Caco-2 (cell line): Measurements from ENCODE around the gene BBLN. TPM values are rescaled to one million over a fixed set of nuclear protein-coding genes. Genes with fewer than 3 reads are reported as not detected.
A peak's percentile ranks its signal among the peaks of the same experiment; 100 is the strongest.
"Not testable (repeated sequence)": the region's sequence is repeated elsewhere in the genome, so short reads cannot be mapped to it uniquely, and the experiment has no call there.

Experiments
- BruUV-seq: library from RNA; stranded (reverse); fragments of 400-500 nt; replicated peaks from 2 replicates; lab custom pipeline; 2021; lab: Mats Ljungman, UMichigan
- CTCF ChIA-PET: fragments of 300-600 bp; sonication (Branson Sonifier 250); formaldehyde crosslinking; loops from one replicate; lab custom pipeline; 2022; ENCODE audit warnings: antibody characterized with exemption; lab: Charles Lee
- POLR2A ChIA-PET: fragments of 300-600 bp; sonication (Branson Sonifier 250); formaldehyde crosslinking; loops from one replicate; lab custom pipeline; 2022; ENCODE audit warnings: antibody characterized with exemption; lab: Charles Lee
- DNase-seq, 2 experiments: peaks; one replicate each; pipeline versions ENCODE4 v3.0.0 to v3.0.0-alpha.2; 2020 to 2022
- H3K27me3 ChIP-seq: replicated peaks from 2 replicates; pipeline ENCODE4 v1.6.0; 2011; ENCODE audit warnings: low read length; ENCODE audit not compliant: control insufficient read depth, insufficient read depth
- H3K36me3 ChIP-seq: 2 replicates; pipeline ENCODE4 v1.5.1; 2011; ENCODE audit warnings: low read length; ENCODE audit not compliant: control insufficient read depth, insufficient read depth
- H3K4me1 ChIP-seq: fragments of 250-450 bp; sonication (Bioruptor Pico); 2 replicates; pipeline ENCODE4 v1.5.1; 2020; ENCODE audit warnings: mild to moderate bottlenecking
- H3K4me3 ChIP-seq: 2 replicates; pipeline ENCODE4 v1.5.1; 2011; ENCODE audit warnings: low read depth, mild to moderate bottlenecking, control low read depth, low read length
- H3K9me3 ChIP-seq: fragments of 250-450 bp; sonication (Bioruptor Pico); 2 replicates; pipeline ENCODE4 v1.5.1; 2020; ENCODE audit warnings: mild to moderate bottlenecking, moderate library complexity
- H3K27ac Mint-ChIP-seq: one replicate; pipeline ENCODE4 v1.8.0; 2022; ENCODE audit warnings: mixed read lengths; ENCODE audit not compliant: unreplicated experiment
- H3K27me3 Mint-ChIP-seq: one replicate; pipeline ENCODE4 v1.8.0; 2022; ENCODE audit warnings: mixed read lengths; ENCODE audit not compliant: insufficient read depth, unreplicated experiment
- H3K36me3 Mint-ChIP-seq: one replicate; pipeline ENCODE4 v1.8.0; 2022; ENCODE audit warnings: mild to moderate bottlenecking, mixed read lengths; ENCODE audit not compliant: insufficient read depth, unreplicated experiment
- H3K4me1 Mint-ChIP-seq: one replicate; pipeline ENCODE4 v1.8.0; 2022; ENCODE audit warnings: low read depth, mixed read lengths; ENCODE audit not compliant: unreplicated experiment
- H3K4me3 Mint-ChIP-seq: one replicate; pipeline ENCODE4 v1.8.0; 2022; ENCODE audit warnings: mild to moderate bottlenecking, moderate library complexity, mixed read lengths; ENCODE audit not compliant: unreplicated experiment
- H3K9me3 Mint-ChIP-seq: one replicate; pipeline ENCODE4 v1.8.0; 2022; ENCODE audit warnings: mixed read lengths; ENCODE audit not compliant: unreplicated experiment
- intact Hi-C: fragments of 100-400 bp; cut with micrococcal nuclease; formaldehyde crosslinking; loops from one replicate; pipeline ENCODE4 v1.10.0; 2022; ENCODE audit not compliant: unreplicated experiment
- total RNA-seq: library from RNA; stranded (reverse); gene quantifications from 2 replicates; pipeline ENCODE4 v1.2.3, GENCODE V29; 2022
- TF ChIP-seq, protein P1 (sequence below), 2 experiments: fragments of 200-600 bp in 1 of 2; IDR thresholded peaks; 1 replicate in 1 of 2; 2 replicates in 1 of 2; pipeline versions ENCODE4 v1.5.1 to v1.8.0; 2011 to 2022; ENCODE audit warnings: antibody characterized with exemption in 1 of 2, control low read depth in 1 of 2, inconsistent platforms in 1 of 2, low read depth in 1 of 2, low read length in 1 of 2, mild to moderate bottlenecking in 1 of 2, moderate library complexity in 1 of 2; ENCODE audit not compliant: insufficient read depth in 1 of 2, severe bottlenecking in 1 of 2, unreplicated experiment in 1 of 2

The BBLN gene
- total RNA-seq, 1 experiment from 2014 or later = 34.2 TPM

DNA sequence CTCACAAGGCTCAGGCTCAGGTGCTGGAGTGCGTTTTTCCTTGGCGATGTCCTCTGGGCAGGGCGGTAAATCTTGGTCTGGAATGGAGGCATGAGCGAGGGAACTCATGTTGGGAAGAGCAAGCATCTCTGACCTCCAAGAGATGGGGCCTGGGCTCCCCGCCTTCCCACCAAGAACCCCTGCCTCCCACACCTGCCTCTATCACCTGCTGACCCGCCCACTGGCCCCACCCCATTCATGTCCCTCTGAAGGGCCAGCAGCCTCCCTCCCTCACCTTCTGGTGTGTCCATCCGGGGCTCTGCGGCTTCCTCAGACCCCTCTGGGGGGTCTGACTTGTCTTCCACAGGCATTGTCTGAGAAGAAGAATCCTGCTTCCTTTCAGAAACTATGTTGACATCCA lies 20.4 kb downstream of the BBLN start:
- no peaks in the 10 kb centered on the region for H3K4me1 Mint-ChIP-seq
- Histone ChIP-seq H3K27me3 (no peaks in the 10 kb centered on the region), H3K9me3 (0 out of 2 replicates have a peak, but pooled peaks cover 3% of the 10 kb centered on the region), H3K4me3 (no peak overlapping the region), H3K4me1 (peaks cover 13% of the 10 kb centered on the region), H3K36me3 (peaks cover 4% of the 10 kb centered on the region)
- H3K9me3 Mint-ChIP-seq = no peaks in the 10 kb centered on the region
- CTCF ChIA-PET = no interaction called here
- no TSS peak for BruUV-seq
- intact Hi-C loops = no loop called here
- no peak overlapping the region for H3K4me3 Mint-ChIP-seq
- H3K27me3 Mint-ChIP-seq = no peaks in the 10 kb centered on the region
- H3K27ac Mint-ChIP-seq = no peak overlapping the region
- TF ChIP-seq, protein P1, sequence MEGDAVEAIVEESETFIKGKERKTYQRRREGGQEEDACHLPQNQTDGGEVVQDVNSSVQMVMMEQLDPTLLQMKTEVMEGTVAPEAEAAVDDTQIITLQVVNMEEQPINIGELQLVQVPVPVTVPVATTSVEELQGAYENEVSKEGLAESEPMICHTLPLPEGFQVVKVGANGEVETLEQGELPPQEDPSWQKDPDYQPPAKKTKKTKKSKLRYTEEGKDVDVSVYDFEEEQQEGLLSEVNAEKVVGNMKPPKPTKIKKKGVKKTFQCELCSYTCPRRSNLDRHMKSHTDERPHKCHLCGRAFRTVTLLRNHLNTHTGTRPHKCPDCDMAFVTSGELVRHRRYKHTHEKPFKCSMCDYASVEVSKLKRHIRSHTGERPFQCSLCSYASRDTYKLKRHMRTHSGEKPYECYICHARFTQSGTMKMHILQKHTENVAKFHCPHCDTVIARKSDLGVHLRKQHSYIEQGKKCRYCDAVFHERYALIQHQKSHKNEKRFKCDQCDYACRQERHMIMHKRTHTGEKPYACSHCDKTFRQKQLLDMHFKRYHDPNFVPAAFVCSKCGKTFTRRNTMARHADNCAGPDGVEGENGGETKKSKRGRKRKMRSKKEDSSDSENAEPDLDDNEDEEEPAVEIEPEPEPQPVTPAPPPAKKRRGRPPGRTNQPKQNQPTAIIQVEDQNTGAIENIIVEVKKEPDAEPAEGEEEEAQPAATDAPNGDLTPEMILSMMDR (IDR thresholded peaks at IDR 0.05; ENCODE audit: insufficient read depth in 1 of 2, low read depth in 1 of 2, low read length in 1 of 2, severe bottlenecking in 1 of 2, unreplicated experiment in 1 of 2) = no peak
- peaks cover 64% of the 10 kb centered on the region for H3K36me3 Mint-ChIP-seq
- POLR2A ChIA-PET = no interaction called here
- DNase-seq = no peak

DNA sequence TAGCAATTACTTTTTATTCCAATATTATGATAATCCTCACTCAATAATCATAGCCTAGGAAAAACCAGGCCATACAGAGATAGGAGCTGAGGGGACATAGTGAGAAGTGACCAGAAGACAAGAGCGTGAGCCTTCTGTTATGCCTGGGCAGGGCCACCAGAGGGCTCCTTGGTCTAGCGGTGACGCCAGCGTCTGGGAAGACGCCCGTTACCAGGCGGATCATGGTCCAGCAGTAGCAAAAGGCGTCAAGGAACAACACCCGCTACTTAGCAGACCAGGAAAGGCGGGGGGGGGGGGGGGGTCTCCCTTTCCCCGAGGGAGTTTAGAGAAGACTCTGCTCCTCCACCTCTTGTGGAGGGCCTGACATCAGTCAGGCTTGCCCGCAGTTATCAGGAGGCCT lies 21.4 kb downstream of the BBLN start:
- POLR2A ChIA-PET, intact Hi-C loops, BruUV-seq, H3K27me3 ChIP-seq, H3K36me3 ChIP-seq, H3K27me3 Mint-ChIP-seq, H3K9me3 Mint-ChIP-seq, H3K9me3 ChIP-seq, H3K4me3 Mint-ChIP-seq, H3K27ac Mint-ChIP-seq, H3K4me1 Mint-ChIP-seq, H3K4me3 ChIP-seq: not testable (repeated sequence)
- TF ChIP-seq, protein P1 (IDR thresholded peaks at IDR 0.05; ENCODE audit: insufficient read depth in 1 of 2, low read depth in 1 of 2, low read length in 1 of 2, severe bottlenecking in 1 of 2, unreplicated experiment in 1 of 2) = peak; percentile 2 to 38
- H3K36me3 Mint-ChIP-seq = peaks cover 63% of the 10 kb centered on the region
- CTCF ChIA-PET = interaction anchor here (0.7 kb wide), 1 partner anchor 84 kb away, joined by 4 read pairs; no protein-coding TSS in a partner anchor
- peak in 1 of 2 experiments; percentile 47 for DNase-seq
- peaks cover 13% of the 10 kb centered on the region for H3K4me1 ChIP-seq

DNA sequence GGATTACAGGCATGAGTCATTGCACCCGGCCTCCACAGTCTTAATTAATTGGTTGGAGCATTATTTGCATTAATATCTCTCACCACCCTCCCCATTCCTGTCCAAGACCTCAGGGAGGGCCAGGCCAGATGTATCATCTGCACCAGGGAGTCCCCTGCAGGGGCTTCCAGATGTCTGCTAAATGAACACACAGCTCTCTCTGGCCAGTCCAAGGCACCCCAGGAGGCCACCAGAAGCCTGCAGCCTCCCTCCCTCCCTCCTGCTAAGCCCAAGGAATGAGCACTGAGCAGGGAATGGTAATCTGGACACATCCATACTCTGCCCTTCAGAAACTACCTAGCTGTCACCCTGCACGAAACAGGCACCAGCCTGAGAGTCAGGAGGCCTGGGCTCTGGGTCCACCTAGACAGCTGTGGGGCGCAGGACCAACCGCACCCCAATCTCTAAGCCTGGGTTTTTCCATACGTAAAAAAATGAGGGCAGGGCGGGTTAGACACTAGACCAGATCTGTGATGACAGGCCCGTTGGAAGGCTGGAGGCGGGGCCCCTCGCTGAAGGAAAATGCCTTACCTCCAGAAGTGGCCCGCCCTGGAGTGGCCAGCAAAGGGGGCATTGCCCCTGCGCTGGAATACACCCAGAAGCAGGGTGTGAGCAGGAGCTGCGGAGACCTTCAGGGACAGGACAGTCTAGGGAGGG lies 23.0 kb downstream of the BBLN start:
- no TSS peak for BruUV-seq
- H3K4me1 ChIP-seq = no peaks in the 10 kb centered on the region
- H3K27me3 ChIP-seq = no peaks in the 10 kb centered on the region
- Mint-ChIP-seq H3K4me1 (no peaks in the 10 kb centered on the region), H3K9me3 (no peaks in the 10 kb centered on the region), H3K36me3 (peaks cover 60% of the 10 kb centered on the region), H3K27ac (no peak overlapping the region), H3K4me3 (no peak overlapping the region), H3K27me3 (no peaks in the 10 kb centered on the region)
- ChIA-PET CTCF (interaction anchor here (0.8 to 1.4 kb wide), 3 partner anchors 9 to 76 kb away, joined by 3 to 10 read pairs (median 5); no protein-coding TSS in a partner anchor), POLR2A (no interaction called here)
- intact Hi-C loops = no loop called here
- DNase-seq = no peak
- peaks cover 5% of the 10 kb centered on the region for H3K36me3 ChIP-seq
- TF ChIP-seq, protein P1 (IDR thresholded peaks at IDR 0.05; ENCODE audit: insufficient read depth in 1 of 2, low read depth in 1 of 2, low read length in 1 of 2, severe bottlenecking in 1 of 2, unreplicated experiment in 1 of 2) = no peak
- 0 out of 2 replicates have a peak, but pooled peaks cover 3% of the 10 kb centered on the region for H3K9me3 ChIP-seq
- H3K4me3 ChIP-seq = no peak overlapping the region
